NCI-H2107 (cell line): ENCODE data around the gene VOPP1.
"Not testable (repeated sequence)": the region's sequence is repeated elsewhere in the genome, so short reads cannot be mapped to it uniquely, and the experiment has no call there.

Experiments
- DNase-seq: peaks from one replicate; lab custom pipeline; 2025; lab: John Stamatoyannopoulos, UW

The VOPP1 gene

DNA sequence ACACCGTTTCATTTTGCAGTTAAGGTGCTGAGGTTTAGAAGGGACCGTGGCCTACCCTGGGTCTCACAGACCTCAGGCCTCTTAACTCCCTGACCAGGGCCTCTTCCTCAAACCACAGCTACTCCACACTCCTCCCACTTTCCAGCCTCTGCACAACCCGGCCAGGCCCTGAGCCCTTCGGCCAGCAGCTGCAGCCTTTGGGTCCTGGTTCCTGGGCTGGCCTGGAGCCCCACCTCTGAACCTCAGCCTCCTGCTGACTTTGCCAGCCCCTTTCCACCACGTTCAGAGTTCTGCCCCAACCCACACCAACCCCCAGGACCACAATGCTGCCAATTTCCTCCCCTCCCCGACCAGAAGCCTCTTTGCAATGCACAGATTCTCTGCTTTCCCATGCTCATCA lies 84.1 kb downstream of the VOPP1 start:
- DNase-seq: no peak

GRCh38 chr7:55486991-55487390 lies 85.3 kb downstream of the VOPP1 start:
- DNase-seq: no peak

DNA sequence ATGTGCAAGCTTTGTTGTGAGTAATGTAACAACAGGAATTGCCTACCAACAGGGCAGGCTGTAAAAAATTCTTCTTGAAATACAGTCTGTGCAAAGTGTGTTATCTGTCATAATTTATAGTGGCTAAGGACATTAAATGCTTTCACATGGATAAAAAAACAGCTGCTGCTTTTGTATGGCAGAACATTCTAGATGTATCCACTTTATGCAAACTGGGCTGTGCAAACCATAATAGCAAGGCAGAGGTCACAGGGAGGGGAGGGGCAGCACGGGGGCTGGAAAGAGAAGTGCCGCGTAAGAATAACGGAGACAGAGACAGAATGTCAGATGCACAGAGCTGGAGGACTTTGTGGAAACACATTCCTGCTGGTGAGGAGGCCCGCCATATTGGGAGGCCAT lies 86.1 kb downstream of the VOPP1 start:
- no peak for DNase-seq

GRCh38 chr7:55485501-55486191 lies 86.7 kb downstream of the VOPP1 start:
- DNase-seq: no peak

GRCh38 chr7:55484834-55485233 lies 87.5 kb downstream of the VOPP1 start:
- DNase-seq: no peak

DNA sequence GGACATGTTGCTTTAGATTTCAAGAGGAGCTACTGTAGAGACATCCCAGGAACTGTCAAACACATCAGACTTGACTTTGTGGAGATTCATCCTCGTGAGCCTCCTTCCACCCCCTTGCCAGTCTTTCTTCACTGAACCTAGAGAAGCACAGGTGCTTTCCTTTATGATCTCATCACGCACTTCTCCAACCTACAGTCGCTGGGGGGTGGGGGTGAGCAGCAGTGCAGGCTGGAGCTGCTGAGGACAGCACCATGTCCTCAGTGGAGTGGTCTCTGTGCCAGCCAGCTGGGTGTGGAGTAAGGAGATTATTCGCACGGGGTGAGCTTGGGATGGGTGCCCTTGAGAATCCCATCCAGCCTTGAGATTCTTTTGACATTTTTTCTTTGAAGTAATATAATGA lies 88.1 kb downstream of the VOPP1 start:
- no peak for DNase-seq

DNA sequence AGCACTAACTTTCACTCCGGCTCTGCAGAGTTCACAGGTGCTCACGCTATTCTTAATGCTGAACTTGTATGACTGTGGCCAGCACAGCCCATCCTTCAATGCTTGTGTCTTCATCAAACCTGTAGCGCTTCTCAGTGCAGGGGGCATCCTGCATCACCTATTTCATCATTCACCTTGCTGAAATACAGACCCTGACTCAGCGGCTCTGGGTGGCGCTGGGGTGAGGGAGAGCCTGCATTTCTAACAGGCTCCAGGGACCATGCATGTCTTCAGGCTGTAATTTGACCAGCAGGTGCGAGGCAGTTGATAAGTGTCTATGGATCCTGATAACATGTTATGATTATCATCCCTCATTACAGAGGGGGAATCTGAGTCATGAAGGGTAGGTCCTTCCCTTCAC lies 89.3 kb downstream of the VOPP1 start:
- DNase-seq: no peak

DNA sequence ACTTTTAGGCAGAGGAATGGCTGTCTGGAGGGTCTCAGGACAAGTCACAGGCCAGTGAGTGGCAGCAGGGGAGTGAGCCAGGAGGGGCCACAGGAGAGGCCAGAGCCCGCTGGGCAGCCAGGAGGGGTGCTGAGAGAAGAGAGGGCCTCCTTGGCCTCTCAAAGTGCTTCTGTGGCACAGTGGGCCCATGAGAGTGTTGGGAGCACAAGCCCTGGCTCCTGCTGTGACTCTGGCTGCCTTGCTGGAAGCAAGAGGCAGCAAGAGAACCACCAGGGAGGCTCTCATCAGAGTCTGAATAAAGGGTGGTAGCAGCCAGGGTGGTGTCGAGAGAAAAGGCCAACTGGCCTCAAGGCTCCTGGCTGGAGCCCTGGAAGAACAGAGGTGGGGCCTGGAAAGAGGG lies 91.1 kb downstream of the VOPP1 start:
- no peak for DNase-seq

- DNase-seq: no peak
Observed at GRCh38 chr7:55478700-55479099, 93.6 kb downstream of the VOPP1 start.

DNA sequence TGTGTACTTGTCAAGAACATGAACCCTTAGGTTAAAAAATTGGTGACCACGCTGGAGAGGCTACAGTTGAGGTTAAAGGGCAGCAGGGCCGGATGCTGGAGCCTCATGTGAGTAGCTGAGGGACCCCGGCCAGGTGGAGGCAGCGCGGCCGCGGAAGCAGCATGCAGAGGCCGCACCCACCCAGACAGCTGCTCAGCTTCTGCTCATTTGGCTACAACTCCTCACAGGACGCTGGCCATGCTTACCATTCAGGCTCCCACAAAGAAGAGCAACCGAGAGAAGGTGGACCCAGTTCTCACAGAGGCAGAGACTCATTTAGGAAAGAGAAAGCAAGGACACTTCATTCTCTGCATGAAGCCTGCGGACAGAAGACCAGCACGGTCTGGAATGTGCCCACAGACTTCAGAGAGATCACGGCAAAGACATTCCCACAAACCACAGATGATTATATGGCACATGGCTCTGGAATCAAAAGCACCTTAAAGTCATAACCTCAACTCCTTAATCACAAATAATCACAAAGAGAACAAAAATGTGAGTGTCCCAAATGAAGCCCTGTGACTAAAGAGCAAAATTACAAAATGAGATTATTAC lies 94.4 kb downstream of the VOPP1 start:
- DNase-seq: no peak

DNA sequence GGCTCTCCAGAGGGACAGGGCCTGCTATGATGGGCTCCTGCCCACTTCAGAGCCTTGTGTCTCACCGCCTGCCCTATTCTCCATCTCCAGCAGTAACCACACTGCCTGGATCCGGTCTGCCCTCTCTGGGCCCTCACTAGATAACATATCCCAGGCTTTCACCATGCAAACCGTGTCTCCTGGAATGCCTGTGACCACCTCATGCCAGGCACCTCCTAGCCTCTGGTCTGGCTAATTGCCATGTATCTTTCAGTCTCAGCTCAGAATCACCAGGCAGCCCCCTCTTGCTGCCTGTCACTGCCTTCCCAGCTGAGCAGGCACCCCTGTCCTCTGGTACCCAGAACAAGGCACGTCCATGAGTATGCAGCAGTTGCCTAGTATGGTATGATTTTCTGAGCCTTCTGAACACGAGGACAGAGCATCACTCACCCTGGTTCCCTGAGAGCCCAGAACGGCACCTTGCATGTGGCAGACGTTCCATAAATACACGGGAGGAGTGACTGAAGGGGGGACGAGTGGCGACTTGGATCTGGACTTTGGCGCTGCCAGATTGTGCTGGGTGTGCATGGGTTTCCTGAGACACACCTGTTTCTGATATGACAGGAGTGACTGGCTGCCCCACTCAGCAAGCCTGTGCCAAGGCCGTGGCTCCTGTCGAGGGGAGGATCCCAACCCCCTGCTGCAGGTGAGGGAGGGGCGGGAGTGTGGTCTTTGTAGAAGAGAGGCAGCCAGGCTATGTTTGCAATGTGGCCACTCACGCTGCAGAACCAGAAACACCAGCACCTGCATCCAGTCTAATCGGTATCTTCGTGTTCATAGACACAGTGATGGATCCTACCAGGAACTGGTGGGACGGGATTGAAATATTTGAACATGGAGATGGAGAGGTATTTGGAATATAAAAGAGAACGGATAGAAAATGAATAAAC lies 95.2 kb downstream of the VOPP1 start:
- no peak for DNase-seq

DNA sequence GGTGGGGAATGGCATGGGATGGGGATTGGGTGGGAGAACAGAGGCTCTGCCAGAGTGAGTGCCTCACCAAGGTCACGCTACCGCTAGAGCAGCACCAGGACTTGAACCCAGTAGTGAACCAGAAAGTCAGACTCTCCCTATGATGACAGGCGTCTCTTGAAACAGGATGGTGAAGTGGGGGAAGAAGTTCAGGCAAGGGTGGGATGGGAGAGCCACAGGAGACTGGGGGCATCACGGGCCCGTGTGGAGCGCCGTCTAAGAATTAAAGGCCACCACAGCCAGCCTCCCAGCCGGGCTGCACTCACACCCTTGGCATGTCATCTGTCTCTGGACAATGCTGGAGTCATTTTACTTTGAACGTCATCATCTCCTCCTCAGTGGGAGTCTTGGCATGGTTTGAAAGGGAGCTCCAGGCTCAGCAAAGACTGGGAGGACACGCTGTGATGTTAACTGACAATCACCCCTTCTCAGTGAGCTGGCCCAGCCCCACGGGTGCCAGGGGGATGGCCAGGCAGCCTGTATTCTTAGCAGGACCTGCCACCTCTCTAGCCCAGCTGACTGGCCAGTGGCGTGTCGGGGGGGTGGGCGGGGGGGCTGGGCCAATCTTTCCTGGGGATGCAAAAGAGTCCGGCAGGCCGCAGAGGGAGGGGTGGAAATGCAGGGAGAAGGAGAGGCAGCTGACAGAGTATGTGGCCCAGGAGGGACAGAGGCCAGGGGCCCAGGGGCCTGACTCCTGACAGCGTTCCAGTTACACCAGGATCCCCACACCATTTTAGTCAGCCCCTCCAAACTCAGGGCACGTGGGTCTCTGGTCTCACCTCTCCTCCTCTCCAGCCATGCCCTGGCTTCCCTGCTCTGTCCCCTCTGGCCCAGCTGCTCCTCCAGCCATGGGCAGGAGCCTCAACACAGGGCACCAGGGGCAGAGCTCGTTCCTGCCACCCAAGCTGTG lies 96.2 kb downstream of the VOPP1 start:
- no peak for DNase-seq

- no peak for DNase-seq
Observed at GRCh38 chr7:55474944-55475854, 97.1 kb downstream of the VOPP1 start.

DNA sequence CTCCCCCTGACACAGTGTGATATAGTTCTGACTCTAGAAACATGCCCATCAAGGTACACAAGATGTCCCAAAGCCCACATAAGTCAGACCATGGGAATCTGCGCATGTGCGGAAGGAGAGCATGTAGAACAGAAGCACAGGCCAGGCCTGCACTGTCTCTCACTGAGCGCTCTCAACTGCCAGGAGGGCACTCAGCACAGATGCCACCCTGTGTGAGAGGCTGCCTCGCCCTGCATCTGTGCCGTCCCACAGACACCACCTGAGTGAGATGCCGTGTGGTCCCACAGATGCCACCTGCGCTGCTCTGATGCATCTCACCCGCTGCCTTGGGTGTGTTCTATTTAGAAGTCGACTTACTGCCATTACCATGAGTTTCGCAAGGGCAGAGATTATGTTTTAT lies 98.4 kb downstream of the VOPP1 start:
- no peak for DNase-seq

DNA sequence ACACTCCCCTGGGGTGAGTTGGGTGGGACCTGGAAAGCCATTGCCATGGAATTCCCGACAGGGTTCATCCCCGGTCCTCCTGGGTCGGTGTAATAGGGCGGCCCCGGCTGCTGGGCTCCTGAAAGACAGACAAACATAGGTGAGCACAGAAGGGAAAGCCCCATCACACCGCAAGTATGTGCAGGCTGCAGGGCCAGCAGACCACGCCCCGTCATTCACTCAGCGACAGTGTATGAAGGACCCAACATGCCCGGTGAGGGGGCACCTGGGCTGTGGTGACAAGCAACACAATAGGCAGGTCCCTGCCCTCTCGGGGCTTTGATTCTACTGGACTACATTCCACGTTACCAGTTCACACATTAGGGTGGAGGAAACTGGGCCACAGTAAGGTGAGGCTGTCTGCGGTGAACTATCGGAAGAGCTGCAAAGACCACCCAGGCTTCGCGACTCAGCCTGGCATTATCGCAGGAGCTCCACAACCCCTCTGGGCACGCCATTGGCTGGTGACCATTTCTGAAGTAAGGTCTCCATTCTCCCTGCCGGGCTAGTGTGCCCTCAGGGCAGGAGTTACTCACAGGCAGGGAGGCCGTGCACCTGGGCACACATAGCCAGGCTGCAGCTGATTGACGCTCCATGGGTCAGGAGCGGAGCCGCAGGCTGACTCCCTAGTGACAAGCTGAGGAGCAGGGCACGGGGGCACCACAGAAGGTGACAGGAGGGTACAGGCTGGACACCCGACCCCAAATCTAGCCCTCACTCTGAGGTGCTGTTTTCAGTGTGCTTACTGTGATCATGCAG lies 99.2 kb downstream of the VOPP1 start:
- no peak for DNase-seq

DNA sequence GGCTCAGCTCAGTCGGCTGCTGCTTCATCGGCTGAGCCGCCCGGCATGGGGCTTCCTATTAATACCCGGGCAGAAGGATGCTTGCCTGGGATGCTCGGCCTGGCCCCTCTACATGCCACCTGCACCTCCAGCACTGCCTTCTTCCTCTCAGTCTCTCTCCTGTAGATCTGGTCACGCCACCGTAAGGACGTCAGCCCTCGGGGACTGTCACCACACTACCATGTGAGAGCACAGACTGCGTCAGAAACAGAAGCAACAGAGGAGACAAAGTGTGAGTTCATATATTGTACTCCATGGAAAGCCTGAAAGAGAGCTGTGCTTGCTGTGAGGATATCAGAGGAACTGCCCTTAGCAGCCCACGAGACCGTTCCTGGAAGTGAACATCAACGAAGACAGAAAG lies 99.9 kb downstream of the VOPP1 start:
- DNase-seq: not testable (repeated sequence)

DNA sequence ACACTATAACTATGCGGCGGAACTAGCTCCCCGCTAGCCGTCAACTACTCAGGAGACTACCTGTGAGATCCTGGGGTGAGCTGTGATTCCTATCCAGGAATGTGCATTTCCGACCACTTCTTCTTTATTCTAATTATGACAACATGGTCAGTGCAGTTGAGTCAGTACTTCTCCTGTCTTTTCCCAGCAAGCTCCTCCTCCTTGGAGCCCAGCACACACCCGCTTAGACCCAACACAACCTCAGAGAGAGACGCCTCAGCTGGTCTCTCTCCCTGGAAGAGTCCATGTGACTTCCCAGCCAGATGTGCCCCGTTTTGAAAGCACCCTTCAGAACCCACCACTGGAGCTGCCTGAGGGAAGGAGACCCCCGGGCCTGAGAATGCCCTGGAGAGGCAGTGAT lies 100.7 kb downstream of the VOPP1 start:
- DNase-seq: not testable (repeated sequence)

DNA sequence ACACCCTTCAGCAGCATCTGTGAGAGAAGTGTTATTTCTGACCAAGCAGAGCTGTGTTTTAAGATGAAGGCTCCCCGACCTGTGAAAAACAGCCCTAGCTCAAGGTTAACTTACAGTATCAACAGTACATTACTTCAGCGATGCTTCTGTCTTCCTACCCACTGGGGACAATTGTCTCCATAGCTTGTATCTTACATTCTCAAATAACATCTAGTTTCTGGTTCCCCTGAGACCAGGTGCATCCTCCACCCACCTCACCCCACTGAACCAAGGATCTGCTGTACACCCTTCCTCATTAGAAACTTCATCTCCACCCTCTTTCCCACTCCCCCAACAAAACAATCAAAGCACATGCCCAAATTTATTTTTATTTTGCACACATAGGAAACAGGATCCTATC lies 102.0 kb downstream of the VOPP1 start:
- no peak for DNase-seq

DNA sequence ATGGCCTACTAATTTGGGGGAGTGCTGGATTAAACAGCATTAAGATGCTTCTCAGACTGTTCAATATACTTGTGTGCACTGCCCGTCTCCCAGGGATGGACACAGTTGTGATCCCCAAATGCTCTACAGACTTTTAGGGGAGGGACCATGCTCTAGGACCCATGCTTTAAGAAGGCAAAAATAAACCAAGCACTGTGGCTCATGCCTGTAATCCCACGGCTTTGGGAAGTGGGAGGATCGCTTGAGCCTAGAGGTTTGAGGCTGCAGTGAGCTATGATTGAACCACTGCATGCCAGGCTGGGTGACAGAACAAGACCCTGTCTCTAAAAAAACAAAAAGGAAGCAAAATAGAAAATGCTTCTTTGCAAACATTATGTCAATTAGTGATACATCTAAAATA lies 102.6 kb downstream of the VOPP1 start:
- no peak for DNase-seq

DNA sequence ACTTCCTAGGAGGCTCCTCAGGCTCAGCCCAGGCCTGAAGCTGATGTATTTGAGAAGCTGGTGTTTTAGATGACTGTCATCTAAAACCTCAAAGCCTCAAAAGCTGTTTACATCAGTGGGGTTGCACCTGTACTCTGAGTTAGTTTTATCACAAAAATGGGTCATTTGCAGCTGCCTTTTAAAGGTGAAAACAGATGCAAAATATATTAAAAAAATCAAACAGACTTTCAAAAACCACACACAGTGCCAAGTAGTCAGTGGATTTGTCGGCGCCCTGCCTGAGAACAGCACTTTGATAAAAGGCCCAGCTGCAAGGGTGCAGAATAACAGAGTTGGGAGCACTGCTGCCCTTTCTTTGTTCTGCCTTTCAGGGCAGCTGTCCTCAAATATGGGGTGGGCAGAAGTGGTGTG lies 103.0 kb downstream of the VOPP1 start:
- peak; percentile 16 for DNase-seq
